ENCODE measurements around the gene ASPM.

DNA sequence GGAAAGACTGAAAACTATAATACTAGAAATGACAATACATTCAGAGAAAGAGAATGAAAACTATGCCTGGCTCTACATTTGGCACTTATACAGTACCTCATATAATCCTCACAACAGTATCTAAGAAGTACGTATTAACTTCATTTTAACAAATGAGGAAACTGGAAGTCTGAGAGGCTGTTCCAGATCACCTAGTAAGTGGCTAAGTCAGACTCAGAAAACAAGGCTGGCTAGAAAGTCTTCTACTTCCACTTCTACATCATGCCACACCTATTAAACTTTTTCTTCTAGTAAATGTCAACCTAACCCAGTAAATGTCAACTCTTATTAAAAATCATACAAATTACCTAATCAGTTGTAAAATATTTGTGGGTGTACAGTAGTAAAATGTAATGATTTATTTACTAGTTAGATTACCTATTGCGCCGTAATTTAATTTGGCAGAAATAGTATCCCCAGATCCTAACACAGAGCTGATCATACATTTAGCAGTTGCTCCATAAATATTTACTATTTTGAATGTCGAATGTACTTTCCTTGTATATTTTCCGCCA is 36.8 kb upstream of the ASPM start:
- TF ChIP-seq, protein P1, sequence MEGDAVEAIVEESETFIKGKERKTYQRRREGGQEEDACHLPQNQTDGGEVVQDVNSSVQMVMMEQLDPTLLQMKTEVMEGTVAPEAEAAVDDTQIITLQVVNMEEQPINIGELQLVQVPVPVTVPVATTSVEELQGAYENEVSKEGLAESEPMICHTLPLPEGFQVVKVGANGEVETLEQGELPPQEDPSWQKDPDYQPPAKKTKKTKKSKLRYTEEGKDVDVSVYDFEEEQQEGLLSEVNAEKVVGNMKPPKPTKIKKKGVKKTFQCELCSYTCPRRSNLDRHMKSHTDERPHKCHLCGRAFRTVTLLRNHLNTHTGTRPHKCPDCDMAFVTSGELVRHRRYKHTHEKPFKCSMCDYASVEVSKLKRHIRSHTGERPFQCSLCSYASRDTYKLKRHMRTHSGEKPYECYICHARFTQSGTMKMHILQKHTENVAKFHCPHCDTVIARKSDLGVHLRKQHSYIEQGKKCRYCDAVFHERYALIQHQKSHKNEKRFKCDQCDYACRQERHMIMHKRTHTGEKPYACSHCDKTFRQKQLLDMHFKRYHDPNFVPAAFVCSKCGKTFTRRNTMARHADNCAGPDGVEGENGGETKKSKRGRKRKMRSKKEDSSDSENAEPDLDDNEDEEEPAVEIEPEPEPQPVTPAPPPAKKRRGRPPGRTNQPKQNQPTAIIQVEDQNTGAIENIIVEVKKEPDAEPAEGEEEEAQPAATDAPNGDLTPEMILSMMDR (IDR thresholded peaks at IDR 0.05) = no peak
- TF ChIP-seq POLR2AphosphoS5 (IDR thresholded peaks at IDR 0.05) (no peak), POLR2A (IDR thresholded peaks at IDR 0.05) (no peak), EP300 (IDR thresholded peaks at IDR 0.05) (no peak)
